Measurements from ENCODE around the gene CABP7. TPM values are rescaled to one million over a fixed set of nuclear protein-coding genes. Genes with fewer than 3 reads are reported as not detected.

CABP7 gene
- total and polyA plus RNA-seq, 3 experiments from 2014 or later = 0.07 TPM; not detected in 2

DNA sequence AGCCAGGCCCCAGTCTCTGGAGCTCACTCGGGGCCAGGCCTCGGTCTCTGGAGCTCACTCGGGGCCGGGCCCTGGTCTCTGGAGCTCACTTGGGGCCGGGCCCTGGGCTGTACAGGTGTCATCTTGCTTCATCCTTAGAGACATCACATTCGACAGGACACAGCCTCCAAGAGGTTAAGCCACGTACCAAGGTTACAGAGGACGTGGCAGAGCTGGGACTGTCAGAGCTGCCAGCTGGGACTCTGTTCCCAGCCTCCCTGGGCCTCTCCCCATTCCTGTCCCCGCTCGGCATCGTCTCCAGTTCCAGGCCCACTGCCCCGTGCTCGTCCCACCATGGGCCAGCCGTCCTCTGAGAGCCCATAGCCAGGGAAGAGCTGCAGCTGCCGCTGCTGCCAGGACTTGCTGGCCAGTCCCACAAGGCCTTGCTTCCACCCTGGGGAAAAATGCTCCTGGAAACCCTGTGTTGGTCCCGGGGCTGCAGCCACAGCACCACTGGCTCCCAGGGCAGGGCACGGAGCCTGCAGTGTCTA lies 19.6 kb downstream of the CABP7 start:
- Histone ChIP-seq H3K27me3 (ENCODE audit: insufficient read depth, low read length, poor library complexity, severe bottlenecking) (no peaks in the 10 kb centered on the region), H3K4me3 (ENCODE audit: low read length) (no peak overlapping the region), H3K36me3 (ENCODE audit: insufficient read depth, low read length) (no peaks in the 10 kb centered on the region), H3K4me1 (ENCODE audit: insufficient read depth, low read length) (no peaks in the 10 kb centered on the region), H3K27ac (ENCODE audit: low read depth, low read length) (no peak overlapping the region), H3K9me3 (ENCODE audit: low read length) (no peaks in the 10 kb centered on the region)
- H3K4me3 Mint-ChIP-seq = no peak overlapping the region
- H3K4me1 Mint-ChIP-seq = no peaks in the 10 kb centered on the region
- POLR2A ChIA-PET = no interaction called here
- no peaks in the 10 kb centered on the region for H3K27me3 Mint-ChIP-seq
- H3K9me3 Mint-ChIP-seq = no peaks in the 10 kb centered on the region
- CTCF ChIA-PET = no interaction called here
- no peak overlapping the region for H3K27ac Mint-ChIP-seq
- peaks cover 0 to 66% (median 4%) of the 10 kb centered on the region in 3 donors for H3K36me3 Mint-ChIP-seq
- DNase-seq = no peak

DNA sequence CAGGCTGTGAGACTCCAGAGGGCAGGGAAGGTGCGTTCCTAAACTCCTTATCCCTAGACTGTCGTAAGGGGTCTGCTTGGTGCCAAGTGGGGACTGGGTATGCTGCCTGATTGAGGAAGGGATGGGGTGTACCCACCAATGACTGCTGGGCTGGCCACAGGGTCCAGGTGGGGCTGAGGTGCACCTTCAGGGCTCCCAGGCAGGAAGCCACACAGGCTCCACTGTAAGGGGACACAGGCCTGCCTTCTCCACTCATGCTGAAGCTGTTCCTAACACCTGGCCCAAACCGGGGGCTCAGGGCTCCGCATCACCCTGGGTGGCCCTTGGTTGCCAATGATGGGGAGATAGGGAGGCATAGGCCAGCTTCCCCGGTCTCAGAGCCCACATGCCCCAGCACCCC lies 20.4 kb downstream of the CABP7 start:
- no peaks in the 10 kb centered on the region for H3K27me3 Mint-ChIP-seq
- Histone ChIP-seq H3K27ac (ENCODE audit: low read depth, low read length) (no peak overlapping the region), H3K27me3 (ENCODE audit: insufficient read depth, low read length, poor library complexity, severe bottlenecking) (no peaks in the 10 kb centered on the region), H3K9me3 (ENCODE audit: low read length) (no peaks in the 10 kb centered on the region), H3K36me3 (ENCODE audit: insufficient read depth, low read length) (no peaks in the 10 kb centered on the region), H3K4me3 (ENCODE audit: low read length) (no peak overlapping the region), H3K4me1 (ENCODE audit: insufficient read depth, low read length) (no peaks in the 10 kb centered on the region)
- H3K4me1 Mint-ChIP-seq = no peaks in the 10 kb centered on the region
- peaks cover 4 to 73% (median 7%) of the 10 kb centered on the region in 3 donors for H3K36me3 Mint-ChIP-seq
- H3K9me3 Mint-ChIP-seq = no peaks in the 10 kb centered on the region
- no peak for DNase-seq
- POLR2A ChIA-PET = no interaction called here
- peak overlapping the region in 1 of 8 donors; percentile 50 for H3K27ac Mint-ChIP-seq
- CTCF ChIA-PET = no interaction called here
- no peak overlapping the region for H3K4me3 Mint-ChIP-seq

DNA sequence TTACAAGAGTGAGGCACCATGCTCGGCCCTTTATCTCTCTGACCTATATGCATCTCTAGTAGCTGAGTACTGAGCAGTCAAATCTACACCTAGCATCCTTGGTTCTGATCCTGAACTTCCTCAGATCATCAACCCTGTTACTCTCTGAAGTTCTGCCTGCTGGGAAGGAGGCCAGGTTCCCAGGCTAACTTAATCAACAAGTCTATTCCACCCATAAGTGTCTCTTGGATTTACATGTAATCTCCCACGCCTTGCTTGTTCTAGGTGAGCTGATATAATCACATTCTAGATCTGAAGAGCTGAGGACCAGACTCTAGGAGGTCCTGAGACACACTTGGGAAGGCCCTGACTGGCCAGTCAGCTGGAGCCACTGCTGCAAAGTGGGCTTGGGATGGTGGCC lies 22.1 kb downstream of the CABP7 start:
- peaks cover 4 to 74% (median 7%) of the 10 kb centered on the region in 3 donors for H3K36me3 Mint-ChIP-seq
- DNase-seq = no peak
- H3K27ac Mint-ChIP-seq = peak overlapping the region in 1 of 8 donors; percentile 52
- H3K4me3 Mint-ChIP-seq = peak overlapping the region in 1 of 7 donors; percentile 41
- no peak overlapping the region for H3K27ac ChIP-seq (ENCODE audit: low read depth, low read length)
- no peaks in the 10 kb centered on the region for H3K27me3 ChIP-seq (ENCODE audit: insufficient read depth, low read length, poor library complexity, severe bottlenecking)
- no peaks in the 10 kb centered on the region for H3K4me1 ChIP-seq (ENCODE audit: insufficient read depth, low read length)
- no peaks in the 10 kb centered on the region for H3K9me3 ChIP-seq (ENCODE audit: low read length)
- POLR2A ChIA-PET = interaction anchor here (0.6 kb wide), 1 partner anchor 31 kb away, joined by 5 read pairs; no protein-coding TSS in a partner anchor
- CTCF ChIA-PET = interaction anchor here (1.6 kb wide), 1 partner anchor 13 kb away, joined by 3 read pairs; no protein-coding TSS in a partner anchor
- H3K27me3 Mint-ChIP-seq = no peaks in the 10 kb centered on the region
- no peak overlapping the region for H3K4me3 ChIP-seq (ENCODE audit: low read length)
- H3K4me1 Mint-ChIP-seq = peaks cover 0 to 2% (median 0%) of the 10 kb centered on the region in 3 donors
- H3K9me3 Mint-ChIP-seq = no peaks in the 10 kb centered on the region
- H3K36me3 ChIP-seq (ENCODE audit: insufficient read depth, low read length) = no peaks in the 10 kb centered on the region

DNA sequence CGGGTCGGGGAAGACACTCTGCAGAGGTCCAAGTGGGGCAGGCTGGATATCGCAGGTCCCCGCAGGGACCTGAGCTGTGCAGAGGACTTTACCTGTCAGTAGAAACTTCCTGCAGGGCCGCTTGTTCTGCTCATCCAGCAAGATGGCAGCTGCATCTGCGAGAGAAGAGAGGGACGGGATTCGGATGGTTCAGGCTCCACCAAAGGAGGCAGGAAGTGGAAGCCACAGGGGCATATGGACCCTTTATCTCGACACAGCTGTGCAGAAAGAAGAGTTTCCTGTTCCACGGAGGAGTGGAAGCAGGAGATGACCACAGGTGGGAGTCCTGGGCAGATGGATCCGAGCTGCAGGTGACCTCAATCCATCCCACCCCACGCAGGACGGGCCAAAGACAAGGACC lies 22.5 kb downstream of the CABP7 start:
- H3K27ac Mint-ChIP-seq = peak overlapping the region in 1 of 8 donors; percentile 23
- no peaks in the 10 kb centered on the region for H3K4me1 ChIP-seq (ENCODE audit: insufficient read depth, low read length)
- H3K9me3 Mint-ChIP-seq = no peaks in the 10 kb centered on the region
- ChIA-PET CTCF (interaction anchor here (1.6 kb wide), 1 partner anchor 13 kb away, joined by 3 read pairs; no protein-coding TSS in a partner anchor), POLR2A (no interaction called here)
- no peak overlapping the region for H3K4me3 Mint-ChIP-seq
- H3K27me3 Mint-ChIP-seq = no peaks in the 10 kb centered on the region
- H3K27me3 ChIP-seq (ENCODE audit: insufficient read depth, low read length, poor library complexity, severe bottlenecking) = no peaks in the 10 kb centered on the region
- peaks cover 4 to 74% (median 7%) of the 10 kb centered on the region in 3 donors for H3K36me3 Mint-ChIP-seq
- no peak for DNase-seq
- H3K9me3 ChIP-seq (ENCODE audit: low read length) = no peaks in the 10 kb centered on the region
- no peak overlapping the region for H3K27ac ChIP-seq (ENCODE audit: low read depth, low read length)
- peaks cover 0 to 2% (median 0%) of the 10 kb centered on the region in 3 donors for H3K4me1 Mint-ChIP-seq
- H3K4me3 ChIP-seq (ENCODE audit: low read length) = no peak overlapping the region
- peaks cover 3% of the 10 kb centered on the region for H3K36me3 ChIP-seq (ENCODE audit: insufficient read depth, low read length)

DNA sequence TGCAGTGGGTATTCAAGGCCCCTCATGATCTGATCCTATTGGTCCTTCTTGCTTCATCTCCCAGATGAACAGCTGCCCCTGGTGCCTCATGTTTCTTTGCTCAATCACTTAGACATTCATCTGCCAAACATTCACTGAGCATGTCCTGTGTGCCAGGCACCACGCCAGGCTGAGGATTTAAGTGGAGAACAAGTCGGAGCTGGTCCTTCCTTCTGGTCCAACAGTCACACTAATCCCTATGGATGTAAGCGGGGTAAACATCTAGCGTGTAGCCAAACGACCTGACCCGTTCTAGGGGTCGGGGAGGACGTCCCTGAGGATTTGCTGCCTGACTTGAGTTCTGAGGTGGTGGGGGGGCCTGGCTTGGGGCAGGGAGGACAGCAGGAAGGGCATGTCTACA lies 25.1 kb downstream of the CABP7 start:
- Mint-ChIP-seq H3K27me3 (no peaks in the 10 kb centered on the region), H3K36me3 (peaks cover 9 to 73% (median 12%) of the 10 kb centered on the region in 3 donors), H3K27ac (no peak overlapping the region), H3K4me1 (peaks cover 0 to 4% (median 2%) of the 10 kb centered on the region in 3 donors), H3K4me3 (no peak overlapping the region), H3K9me3 (no peaks in the 10 kb centered on the region)
- H3K4me1 ChIP-seq (ENCODE audit: insufficient read depth, low read length) = no peaks in the 10 kb centered on the region
- H3K36me3 ChIP-seq (ENCODE audit: insufficient read depth, low read length) = peaks cover 9% of the 10 kb centered on the region
- DNase-seq = no peak
- no peak overlapping the region for H3K4me3 ChIP-seq (ENCODE audit: low read length)
- H3K9me3 ChIP-seq (ENCODE audit: low read length) = no peaks in the 10 kb centered on the region
- POLR2A ChIA-PET = no interaction called here
- H3K27ac ChIP-seq (ENCODE audit: low read depth, low read length) = no peak overlapping the region
- CTCF ChIA-PET = no interaction called here
- no peaks in the 10 kb centered on the region for H3K27me3 ChIP-seq (ENCODE audit: insufficient read depth, low read length, poor library complexity, severe bottlenecking)

DNA sequence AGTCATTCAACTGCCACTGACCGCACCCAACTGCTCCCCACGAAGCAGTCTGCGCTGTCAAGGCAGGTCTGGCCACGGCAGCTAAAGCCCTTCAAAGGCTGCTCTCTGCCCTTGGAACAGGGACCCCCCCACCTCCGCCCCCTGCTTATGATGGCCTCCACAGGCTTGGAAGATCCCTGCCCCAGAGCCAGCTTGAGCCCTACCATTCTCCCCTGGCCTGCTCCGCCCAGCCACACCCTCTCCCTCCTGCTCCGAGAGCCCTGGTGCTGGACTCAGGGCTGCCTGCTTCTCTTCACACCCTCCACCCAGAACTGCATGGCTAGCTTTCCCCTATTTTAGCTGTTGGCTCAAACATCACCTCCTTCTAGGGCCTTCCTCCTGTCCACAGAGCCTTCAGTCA lies 28.0 kb downstream of the CABP7 start:
- H3K27ac Mint-ChIP-seq = peak overlapping the region in 1 of 8 donors; percentile 31
- ChIA-PET CTCF (no interaction called here), POLR2A (no interaction called here)
- Histone ChIP-seq H3K9me3 (ENCODE audit: low read length) (no peaks in the 10 kb centered on the region), H3K4me1 (ENCODE audit: insufficient read depth, low read length) (peaks cover 12% of the 10 kb centered on the region), H3K27me3 (ENCODE audit: insufficient read depth, low read length, poor library complexity, severe bottlenecking) (no peaks in the 10 kb centered on the region), H3K4me3 (ENCODE audit: low read length) (no peak overlapping the region), H3K27ac (ENCODE audit: low read depth, low read length) (no peak overlapping the region), H3K36me3 (ENCODE audit: insufficient read depth, low read length) (peaks cover 9% of the 10 kb centered on the region)
- DNase-seq = no peak
- no peaks in the 10 kb centered on the region for H3K27me3 Mint-ChIP-seq
- H3K9me3 Mint-ChIP-seq = no peaks in the 10 kb centered on the region
- peaks cover 9 to 54% (median 9%) of the 10 kb centered on the region in 3 donors for H3K36me3 Mint-ChIP-seq
- peaks cover 19 to 26% (median 21%) of the 10 kb centered on the region in 3 donors for H3K4me1 Mint-ChIP-seq
- no peak overlapping the region for H3K4me3 Mint-ChIP-seq

DNA sequence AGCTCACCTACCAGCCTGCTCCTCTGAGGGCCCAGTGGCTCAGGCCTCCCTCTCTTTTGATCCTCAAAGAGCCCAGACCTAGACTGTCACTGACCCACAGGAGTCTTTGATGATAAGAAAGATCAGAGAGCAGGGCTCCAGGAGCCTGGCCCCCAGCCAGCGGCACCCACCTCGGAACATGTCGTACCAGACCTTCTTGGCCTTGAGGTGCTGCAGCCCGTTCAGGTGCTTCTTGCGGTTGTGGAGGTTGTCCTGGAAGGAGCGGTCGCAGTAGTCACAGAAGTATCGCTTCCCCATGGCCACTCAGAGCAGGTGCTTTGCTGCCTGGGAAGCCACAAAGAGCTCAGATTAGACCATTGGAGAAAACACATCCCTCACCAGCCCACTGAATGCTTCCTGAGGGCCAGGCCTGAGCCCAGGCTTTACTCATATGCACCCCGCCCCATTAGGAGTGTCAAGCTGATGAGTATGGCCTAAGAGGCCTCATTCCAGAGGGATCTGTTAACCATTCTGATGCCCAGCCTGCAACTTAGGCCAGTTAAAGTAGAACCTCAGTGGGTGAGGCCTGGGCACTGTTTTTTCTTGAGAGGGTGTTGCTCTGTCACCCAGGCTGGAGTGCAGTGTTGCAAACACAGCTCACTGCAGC lies 28.6 kb downstream of the CABP7 start:
- DNase-seq = no peak
- Mint-ChIP-seq H3K4me1 (peaks cover 19 to 26% (median 21%) of the 10 kb centered on the region in 3 donors), H3K4me3 (no peak overlapping the region), H3K27ac (no peak overlapping the region), H3K9me3 (no peaks in the 10 kb centered on the region), H3K36me3 (peaks cover 8 to 52% (median 9%) of the 10 kb centered on the region in 3 donors), H3K27me3 (no peaks in the 10 kb centered on the region)
- no peak overlapping the region for H3K27ac ChIP-seq (ENCODE audit: low read depth, low read length)
- H3K9me3 ChIP-seq (ENCODE audit: low read length) = no peaks in the 10 kb centered on the region
- ChIA-PET CTCF (no interaction called here), POLR2A (no interaction called here)
- peaks cover 9% of the 10 kb centered on the region for H3K36me3 ChIP-seq (ENCODE audit: insufficient read depth, low read length)
- peaks cover 12% of the 10 kb centered on the region for H3K4me1 ChIP-seq (ENCODE audit: insufficient read depth, low read length)
- H3K27me3 ChIP-seq (ENCODE audit: insufficient read depth, low read length, poor library complexity, severe bottlenecking) = no peaks in the 10 kb centered on the region
- no peak overlapping the region for H3K4me3 ChIP-seq (ENCODE audit: low read length)

DNA sequence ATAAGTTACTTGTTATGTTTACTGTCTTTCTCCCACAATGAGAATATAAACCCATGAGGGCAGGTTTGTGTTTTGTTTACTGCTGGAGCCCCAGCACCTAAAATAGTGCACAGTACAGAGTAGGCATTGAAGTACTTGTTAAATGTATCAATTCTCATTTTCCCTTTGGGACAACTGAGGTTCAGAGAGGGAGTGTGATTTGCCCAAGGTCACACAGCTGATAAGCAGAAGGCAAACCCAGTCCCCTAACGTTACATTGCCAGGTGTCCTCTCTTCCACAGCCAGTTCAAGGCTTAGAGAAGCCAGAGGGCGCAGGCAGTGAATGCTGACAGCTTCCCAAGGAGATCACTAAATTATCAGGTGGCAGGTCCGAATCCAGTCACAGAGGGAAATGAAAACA lies 30.2 kb downstream of the CABP7 start:
- Histone ChIP-seq H3K4me3 (ENCODE audit: low read length) (no peak overlapping the region), H3K27ac (ENCODE audit: low read depth, low read length) (no peak overlapping the region), H3K9me3 (ENCODE audit: low read length) (no peaks in the 10 kb centered on the region), H3K27me3 (ENCODE audit: insufficient read depth, low read length, poor library complexity, severe bottlenecking) (no peaks in the 10 kb centered on the region), H3K4me1 (ENCODE audit: insufficient read depth, low read length) (peaks cover 12% of the 10 kb centered on the region), H3K36me3 (ENCODE audit: insufficient read depth, low read length) (peaks cover 9% of the 10 kb centered on the region)
- H3K4me1 Mint-ChIP-seq = peaks cover 19 to 26% (median 23%) of the 10 kb centered on the region in 3 donors
- H3K36me3 Mint-ChIP-seq = peaks cover 5 to 42% (median 6%) of the 10 kb centered on the region in 3 donors
- H3K9me3 Mint-ChIP-seq = no peaks in the 10 kb centered on the region
- peak overlapping the region in 3 of 8 donors; percentile 29 to 90 (median 81) for H3K27ac Mint-ChIP-seq
- DNase-seq = no peak
- POLR2A ChIA-PET = interaction anchor here (0.6 kb wide), 1 partner anchor 139 kb away, joined by 12 read pairs; no protein-coding TSS in a partner anchor
- no peaks in the 10 kb centered on the region for H3K27me3 Mint-ChIP-seq
- H3K4me3 Mint-ChIP-seq = no peak overlapping the region
- CTCF ChIA-PET = interaction anchor here (0.7 kb wide), 1 partner anchor 11 kb away, joined by 3 read pairs; no protein-coding TSS in a partner anchor
